WERI-Rb-1 (cell line): ENCODE data around the gene CLIC5.

Experiments
- DNase-seq: peaks from one replicate; pipeline ENCODE4 v3.0.0-alpha.2; 2020
- H3K27ac ChIP-seq: fragments of 250-450 bp; sonication (Bioruptor Pico); 2 replicates; pipeline ENCODE4 v1.5.1; 2020; ENCODE audit warnings: mild to moderate bottlenecking, moderate library complexity
- H3K27me3 ChIP-seq: fragments of 250-450 bp; sonication (Bioruptor Pico); 2 replicates; pipeline ENCODE4 v1.5.1; 2021; ENCODE audit warnings: mild to moderate bottlenecking, low read depth, moderate library complexity; ENCODE audit not compliant: insufficient read depth, severe bottlenecking
- H3K36me3 ChIP-seq: fragments of 250-450 bp; sonication (Bioruptor Pico); 2 replicates; pipeline ENCODE4 v1.5.1; 2020; ENCODE audit warnings: mild to moderate bottlenecking, moderate library complexity
- H3K4me3 ChIP-seq: 2 replicates; pipeline ENCODE4 v1.5.1; 2011; ENCODE audit warnings: low read depth, mild to moderate bottlenecking, control low read depth, low read length
- H3K9me3 ChIP-seq: fragments of 250-450 bp; sonication (Bioruptor Pico); 2 replicates; pipeline ENCODE4 v1.5.1; 2021; ENCODE audit warnings: mild to moderate bottlenecking, moderate library complexity; ENCODE audit not compliant: severe bottlenecking
- CTCF ChIP-seq: IDR thresholded peaks from 2 replicates; pipeline ENCODE4 v1.5.1; 2011; ENCODE audit warnings: low read depth, mild to moderate bottlenecking, control low read depth, inconsistent platforms, low read length

The CLIC5 gene

GRCh38 chr6:46044881-46045617 lies 29.4 kb upstream of the CLIC5 start:
- no peak for DNase-seq
- TF ChIP-seq CTCF = no peak

GRCh38 chr6:46042355-46042999 lies 26.8 kb upstream of the CLIC5 start:
- no peak overlapping the region for H3K4me3 ChIP-seq
- peak; percentile 87 for TF ChIP-seq CTCF
- H3K9me3 ChIP-seq = no peaks in the 10 kb centered on the region
- no peak overlapping the region for H3K27ac ChIP-seq
- DNase-seq = peak; percentile 71
- H3K36me3 ChIP-seq = no peaks in the 10 kb centered on the region
- H3K27me3 ChIP-seq = no peaks in the 10 kb centered on the region

More at GRCh38 chr6:46044881-46045617, 29.4 kb upstream of the CLIC5 start:
- Histone ChIP-seq H3K27me3 (peaks cover 6% of the 10 kb centered on the region), H3K27ac (no peak overlapping the region), H3K9me3 (no peaks in the 10 kb centered on the region), H3K36me3 (no peaks in the 10 kb centered on the region), H3K4me3 (no peak overlapping the region)

GRCh38 chr6:46040288-46040687 lies 24.6 kb upstream of the CLIC5 start:
- Histone ChIP-seq H3K27me3 (no peaks in the 10 kb centered on the region), H3K9me3 (no peaks in the 10 kb centered on the region), H3K36me3 (no peaks in the 10 kb centered on the region), H3K27ac (no peak overlapping the region), H3K4me3 (no peak overlapping the region)
- no peak for TF ChIP-seq CTCF
- DNase-seq = no peak

GRCh38 chr6:46039646-46040045 lies 24.0 kb upstream of the CLIC5 start:
- no peaks in the 10 kb centered on the region for H3K36me3 ChIP-seq
- no peak for DNase-seq
- H3K9me3 ChIP-seq = no peaks in the 10 kb centered on the region
- H3K4me3 ChIP-seq = no peak overlapping the region
- no peaks in the 10 kb centered on the region for H3K27me3 ChIP-seq
- H3K27ac ChIP-seq = no peak overlapping the region
- TF ChIP-seq CTCF = no peak

GRCh38 chr6:46036911-46037310 lies 21.3 kb upstream of the CLIC5 start:
- Histone ChIP-seq H3K27me3 (no peaks in the 10 kb centered on the region), H3K36me3 (no peaks in the 10 kb centered on the region), H3K4me3 (no peak overlapping the region), H3K27ac (no peak overlapping the region), H3K9me3 (no peaks in the 10 kb centered on the region)
- no peak for DNase-seq
- no peak for TF ChIP-seq CTCF
